AG08395 (cell line): ENCODE data around the gene PPT2.
"Not testable (repeated sequence)": the region's sequence is repeated elsewhere in the genome, so short reads cannot be mapped to it uniquely, and the experiment has no call there.

Source experiments
- DNase-seq: peaks from one replicate; pipeline ENCODE4 v3.0.0; 2012; ENCODE audit warnings: mixed read lengths, low spot score

The PPT2 gene

GRCh38 chr6:32127717-32128592, 26.0 kb upstream of the PPT2 start, which contains the start of gene ATF6B:
ATF6B (minus strand) TSS chr6:32128246; CDS start chr6:32128207, 39 bp downstream.
- peak; percentile 99 for DNase-seq

- DNase-seq, result no peak
Measured at GRCh38 chr6:32128751-32129296, 25.1 kb upstream of the PPT2 start.

DNA sequence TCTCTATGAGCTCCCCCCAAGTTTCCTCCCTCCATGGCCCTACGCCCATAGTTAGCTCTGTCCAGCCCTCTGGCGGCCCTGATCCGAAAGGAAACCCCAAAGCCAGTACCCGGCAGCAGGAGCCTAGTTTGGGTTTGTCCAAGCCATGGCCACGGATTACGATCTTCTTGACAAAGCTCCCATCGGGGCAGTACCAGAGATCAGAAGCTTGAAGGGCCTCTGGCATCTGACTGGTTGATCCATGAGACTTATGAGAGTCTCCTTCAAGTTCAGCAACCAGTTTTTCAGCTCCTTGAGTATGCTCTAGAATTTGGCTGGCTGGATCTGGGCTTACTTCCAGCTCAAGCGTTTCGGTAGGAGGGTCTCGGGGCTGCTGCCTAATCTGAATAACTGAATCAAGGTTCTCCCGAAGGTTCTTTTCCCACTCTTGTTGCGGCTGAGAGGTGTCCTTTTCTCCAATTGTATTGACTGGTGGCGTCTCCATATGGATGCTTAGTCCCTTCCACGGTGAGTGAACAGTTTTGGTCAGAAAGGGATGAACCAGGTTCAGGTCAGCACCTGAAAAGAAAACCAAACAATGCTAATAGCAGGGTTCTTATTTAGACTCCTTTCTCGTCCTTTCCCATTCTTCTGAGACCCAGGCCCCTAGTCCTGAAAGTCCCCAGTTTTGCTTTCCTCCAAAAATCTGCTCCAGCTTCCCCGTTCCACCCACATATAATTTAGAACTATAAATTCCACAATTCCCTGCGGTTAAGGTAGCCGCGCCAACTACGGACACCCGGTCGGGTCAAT, 24.4 kb upstream of the PPT2 start:
- no peak for DNase-seq

DNA sequence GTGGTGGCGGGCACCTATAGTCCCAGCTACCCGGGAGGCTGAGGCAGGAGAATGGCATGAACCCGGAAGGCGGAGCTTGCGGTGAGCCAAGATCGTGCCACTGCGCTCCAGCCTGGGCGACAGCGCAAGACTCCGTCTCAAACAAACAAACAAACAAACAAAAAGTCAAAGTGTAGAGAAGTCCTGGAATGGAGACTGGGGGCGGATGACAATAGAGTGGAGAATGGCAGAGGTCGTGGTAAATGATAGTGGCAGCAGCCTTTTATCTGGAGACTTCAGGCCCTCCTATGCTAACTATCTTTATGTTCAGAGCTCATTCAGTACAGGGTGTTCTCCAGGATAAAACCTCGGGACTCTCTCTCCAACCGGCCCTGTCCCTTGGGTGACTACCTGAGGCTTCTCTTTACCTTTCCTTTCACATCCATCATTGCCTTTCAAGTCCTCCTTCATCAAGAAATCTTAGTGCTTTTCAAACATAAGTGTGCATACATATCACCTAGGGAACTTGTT, 22.4 kb upstream of the PPT2 start:
- DNase-seq, result no peak

GRCh38 chr6:32132110-32132509, 21.8 kb upstream of the PPT2 start:
- DNase-seq, result no peak

GRCh38 chr6:32133786-32134185, 20.2 kb upstream of the PPT2 start:
- no peak for DNase-seq

GRCh38 chr6:32137454-32137853, 16.5 kb upstream of the PPT2 start:
- no peak for DNase-seq

GRCh38 chr6:32139590-32139989, 14.4 kb upstream of the PPT2 start:
- no peak for DNase-seq

- no peak for DNase-seq
Measured at GRCh38 chr6:32140420-32141046, 13.4 kb upstream of the PPT2 start.

- DNase-seq, result not testable (repeated sequence)
Measured at GRCh38 chr6:32144238-32144637, 9.7 kb upstream of the PPT2 start.

- no peak for DNase-seq
Measured at GRCh38 chr6:32146287-32146686, 7.7 kb upstream of the PPT2 start.

DNA sequence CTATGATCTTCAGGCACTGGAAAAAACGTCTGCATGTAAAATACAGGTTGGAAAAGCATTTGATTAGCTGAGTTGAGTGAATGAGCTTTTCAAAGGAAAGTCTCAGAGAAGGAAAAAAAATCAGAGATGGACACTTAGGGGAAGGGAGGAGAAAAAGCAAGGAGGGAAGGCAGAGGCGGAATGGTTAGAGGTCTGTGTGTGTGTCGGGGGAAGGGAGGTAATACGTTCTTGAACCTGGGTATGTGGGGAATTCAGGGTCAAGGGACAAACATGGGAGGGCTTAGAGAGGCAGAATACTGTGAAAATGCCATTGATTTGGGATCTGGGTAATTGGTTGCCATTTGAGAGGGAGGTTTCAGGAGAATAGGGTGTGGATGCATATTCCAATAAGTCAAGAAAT, 7.3 kb upstream of the PPT2 start:
- no peak for DNase-seq

GRCh38 chr6:32147401-32148132, 6.4 kb upstream of the PPT2 start:
- no peak for DNase-seq

- no peak for DNase-seq
Measured at GRCh38 chr6:32148289-32149091, 5.5 kb upstream of the PPT2 start.

GRCh38 chr6:32149092-32149755, 4.7 kb upstream of the PPT2 start:
- DNase-seq, result no peak

DNA sequence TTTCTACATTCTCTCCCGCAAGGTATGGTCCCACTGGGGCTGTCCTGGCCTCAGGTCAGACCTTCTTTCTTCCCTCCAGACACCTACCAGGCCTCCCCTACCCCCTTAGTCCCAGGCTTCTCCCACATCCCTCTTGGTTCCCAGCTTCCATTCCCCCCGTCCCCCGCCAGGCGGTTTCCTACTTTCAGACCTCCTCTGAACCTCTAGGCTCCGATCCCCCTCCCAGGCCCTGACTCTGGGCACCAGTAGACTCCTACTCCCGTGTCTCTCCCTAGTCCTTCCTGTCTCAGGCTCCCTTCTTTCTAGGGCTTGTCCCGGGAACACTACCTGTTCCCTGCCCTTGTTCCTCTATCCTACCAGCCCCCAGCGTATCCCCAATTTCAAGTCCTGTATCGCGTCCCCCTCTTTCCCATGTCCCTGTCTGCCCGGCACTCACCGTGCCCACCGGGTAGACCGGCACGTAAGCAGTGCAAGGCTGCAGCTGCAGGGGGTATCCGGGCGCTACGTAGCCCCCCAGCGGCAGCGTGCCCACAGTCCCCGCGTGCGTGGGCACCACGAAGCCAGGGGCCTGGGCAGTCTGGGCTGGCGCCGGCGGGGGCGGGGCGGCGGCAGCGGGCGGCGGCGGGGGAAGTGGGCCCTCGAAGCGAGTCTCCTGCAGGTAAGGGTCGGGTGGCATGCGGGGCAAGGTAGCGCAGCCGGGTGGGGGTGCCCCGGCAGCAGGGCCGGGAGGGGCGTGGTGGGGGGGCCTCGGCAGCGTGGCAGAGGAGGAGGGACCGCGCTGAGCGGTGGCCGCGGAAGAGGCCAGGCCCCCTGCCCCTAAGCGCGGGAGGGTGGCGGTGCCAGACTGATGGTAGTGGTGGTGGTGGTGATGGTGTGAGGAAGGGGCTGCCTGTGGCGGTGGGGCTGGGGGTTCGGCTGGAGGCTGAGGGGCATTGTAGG, 3.7 kb upstream of the PPT2 start:
- DNase-seq, result no peak

DNA sequence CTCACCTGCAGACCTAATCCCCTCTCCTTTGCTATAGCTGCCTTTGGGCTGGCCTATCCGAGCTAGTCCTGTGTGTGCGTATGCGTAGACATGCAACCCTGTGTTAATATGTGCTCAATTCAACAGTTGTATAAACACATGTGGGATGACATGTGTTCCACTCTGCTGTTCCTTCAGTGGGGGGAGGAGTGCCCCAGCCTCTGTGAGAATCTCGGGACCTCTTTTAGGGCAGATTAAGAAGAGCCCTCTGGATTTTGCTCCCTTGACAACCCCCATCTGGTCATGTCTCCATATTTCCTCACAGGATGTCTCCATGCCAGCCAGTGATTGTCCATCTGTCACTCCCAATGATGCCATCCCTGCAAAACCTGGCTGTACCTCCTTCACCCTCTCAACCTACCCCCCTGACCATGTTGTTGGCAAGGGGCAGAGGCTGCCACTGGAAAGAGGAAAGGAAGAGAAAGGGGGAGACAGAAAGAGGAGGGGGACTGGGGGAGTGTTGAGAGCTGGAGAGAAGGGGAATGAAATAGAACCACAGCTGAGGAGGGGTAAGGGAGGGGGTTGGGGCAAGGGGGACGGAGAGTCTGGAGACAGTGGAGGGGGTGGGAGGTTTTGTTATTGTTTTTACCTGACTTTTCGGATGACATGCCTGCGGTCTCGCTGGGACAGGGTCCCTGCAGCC, 2.6 kb upstream of the PPT2 start:
- no peak for DNase-seq
